Coronary artery (tissue), 2 donors: Measurements from ENCODE around the gene TMEM81.

Experiments used
- DNase-seq: peaks from one replicate; pipeline ENCODE4 v3.0.0-alpha.2; 2017; ENCODE audit warnings: low spot score
- H3K27ac ChIP-seq, 2 donors: fragments of 200-600 bp; sonication (generic); one replicate each; pipeline ENCODE4 v1.5.1; 2016 to 2019
- H3K4me3 ChIP-seq: fragments of 200-600 bp; sonication (generic); 2 replicates; pipeline ENCODE4 v1.5.1; 2016; ENCODE audit warnings: mild to moderate bottlenecking, moderate library complexity
- TF ChIP-seq, protein P1 (sequence below): fragments of 200-600 bp; sonication (generic); IDR thresholded peaks from one replicate; pipeline ENCODE4 v1.5.1; 2019; ENCODE audit warnings: antibody characterized with exemption

The TMEM81 gene

DNA sequence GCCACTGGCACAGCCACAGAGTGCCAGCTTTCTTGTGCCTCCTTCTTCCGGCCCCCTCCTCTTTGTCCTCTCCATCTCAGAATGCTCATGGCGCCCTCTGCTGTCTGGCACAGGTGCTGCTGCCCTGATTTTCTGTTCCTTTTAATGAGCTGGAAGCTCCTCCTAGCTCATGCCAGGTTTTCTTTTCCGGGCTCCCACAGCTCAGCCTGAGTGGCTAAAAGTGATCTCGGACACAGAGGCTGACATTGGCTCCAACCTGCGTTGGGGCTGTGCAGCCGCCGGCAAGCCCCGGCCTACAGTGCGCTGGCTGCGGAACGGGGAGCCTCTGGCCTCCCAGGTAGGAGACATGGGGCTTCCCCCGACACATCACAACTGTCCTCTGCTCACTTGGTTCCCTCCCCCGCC, 22.6 kb downstream of the TMEM81 start:
- DNase-seq: no peak
- Histone ChIP-seq H3K4me3 (no peak overlapping the region), H3K27ac (no peak overlapping the region)
- TF ChIP-seq, protein P1, sequence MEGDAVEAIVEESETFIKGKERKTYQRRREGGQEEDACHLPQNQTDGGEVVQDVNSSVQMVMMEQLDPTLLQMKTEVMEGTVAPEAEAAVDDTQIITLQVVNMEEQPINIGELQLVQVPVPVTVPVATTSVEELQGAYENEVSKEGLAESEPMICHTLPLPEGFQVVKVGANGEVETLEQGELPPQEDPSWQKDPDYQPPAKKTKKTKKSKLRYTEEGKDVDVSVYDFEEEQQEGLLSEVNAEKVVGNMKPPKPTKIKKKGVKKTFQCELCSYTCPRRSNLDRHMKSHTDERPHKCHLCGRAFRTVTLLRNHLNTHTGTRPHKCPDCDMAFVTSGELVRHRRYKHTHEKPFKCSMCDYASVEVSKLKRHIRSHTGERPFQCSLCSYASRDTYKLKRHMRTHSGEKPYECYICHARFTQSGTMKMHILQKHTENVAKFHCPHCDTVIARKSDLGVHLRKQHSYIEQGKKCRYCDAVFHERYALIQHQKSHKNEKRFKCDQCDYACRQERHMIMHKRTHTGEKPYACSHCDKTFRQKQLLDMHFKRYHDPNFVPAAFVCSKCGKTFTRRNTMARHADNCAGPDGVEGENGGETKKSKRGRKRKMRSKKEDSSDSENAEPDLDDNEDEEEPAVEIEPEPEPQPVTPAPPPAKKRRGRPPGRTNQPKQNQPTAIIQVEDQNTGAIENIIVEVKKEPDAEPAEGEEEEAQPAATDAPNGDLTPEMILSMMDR: peak; percentile 70

DNA sequence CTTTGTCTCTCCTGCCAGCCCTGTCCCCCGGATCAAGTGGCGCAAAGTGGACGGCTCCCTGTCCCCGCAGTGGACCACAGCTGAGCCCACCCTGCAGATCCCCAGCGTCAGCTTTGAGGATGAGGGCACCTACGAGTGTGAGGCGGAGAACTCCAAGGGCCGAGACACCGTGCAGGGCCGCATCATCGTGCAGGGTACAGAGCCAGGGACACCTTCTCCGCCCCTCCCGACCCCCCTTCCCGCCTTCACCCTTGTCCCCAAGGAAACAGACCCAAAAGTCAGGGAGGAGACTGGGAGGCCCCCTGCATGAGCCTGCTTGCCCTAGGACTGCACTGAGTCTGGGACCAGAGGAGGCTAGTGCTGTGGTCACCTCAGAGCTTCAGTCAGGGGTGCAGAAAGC, 23.0 kb downstream of the TMEM81 start:
- no peak overlapping the region for H3K4me3 ChIP-seq
- no peak for DNase-seq
- H3K27ac ChIP-seq: no peak overlapping the region

DNA sequence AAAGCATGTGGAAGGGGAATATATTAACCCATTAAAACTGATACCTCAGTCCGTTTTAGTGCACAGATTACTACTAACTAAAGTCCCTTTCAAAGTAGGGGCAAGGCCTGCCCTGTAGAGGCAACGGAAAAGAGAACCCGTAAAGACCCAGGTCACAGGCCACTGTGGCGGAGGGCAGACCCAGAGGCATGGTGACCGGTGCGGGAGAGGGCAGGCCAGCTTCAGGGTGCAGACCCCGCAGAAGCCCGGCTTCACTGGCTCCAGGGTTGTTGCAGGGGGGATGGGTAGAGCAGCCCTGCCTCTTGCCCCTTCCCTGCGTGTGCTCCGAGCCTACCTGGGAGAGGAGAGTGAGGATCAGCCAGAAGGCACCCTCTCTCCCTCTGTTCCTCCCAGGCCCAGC, 23.5 kb downstream of the TMEM81 start:
- no peak overlapping the region for H3K27ac ChIP-seq
- no peak for DNase-seq
- TF ChIP-seq, protein P1: no peak
- H3K4me3 ChIP-seq: no peak overlapping the region

More for the DNA sequence above, 23.0 kb downstream of the TMEM81 start:
- TF ChIP-seq, protein P1: no peak

DNA sequence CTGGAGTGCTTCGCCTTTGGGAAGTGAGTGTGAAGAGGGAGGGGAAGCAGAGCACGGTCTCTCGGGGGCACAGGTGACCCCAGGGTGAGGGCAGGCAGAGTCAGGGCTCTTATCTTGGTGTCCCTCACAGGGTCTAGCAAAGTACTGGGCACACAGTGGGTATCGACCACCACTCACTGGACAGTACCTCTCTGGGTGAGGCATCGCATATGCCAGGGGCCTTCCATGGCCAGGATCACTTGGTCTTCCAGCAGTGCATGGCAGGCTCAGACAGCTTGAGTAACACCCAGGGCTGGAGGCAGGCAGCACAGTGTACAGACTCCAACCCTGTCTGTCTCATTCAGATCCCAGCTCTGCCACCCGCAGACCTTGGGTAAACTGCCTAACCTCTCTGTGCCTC, 24.6 kb downstream of the TMEM81 start:
- Histone ChIP-seq H3K4me3 (no peak overlapping the region), H3K27ac (no peak overlapping the region)
- TF ChIP-seq, protein P1: no peak
- DNase-seq: no peak

DNA sequence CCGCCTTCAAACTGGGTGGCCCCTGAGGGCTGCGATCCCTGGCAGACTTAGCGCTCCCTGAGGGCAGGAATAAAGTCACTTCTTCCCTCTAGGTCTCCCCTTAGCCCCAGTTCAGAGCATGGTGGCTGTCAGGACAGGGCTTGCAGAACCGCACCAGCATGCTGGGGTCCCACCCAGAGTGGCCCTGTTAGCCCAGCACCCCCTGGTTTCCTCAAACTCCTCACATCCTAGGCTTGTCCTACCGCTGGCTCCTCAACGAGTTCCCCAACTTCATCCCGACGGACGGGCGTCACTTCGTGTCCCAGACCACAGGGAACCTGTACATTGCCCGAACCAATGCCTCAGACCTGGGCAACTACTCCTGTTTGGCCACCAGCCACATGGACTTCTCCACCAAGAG, 25.4 kb downstream of the TMEM81 start:
- no peak overlapping the region for H3K27ac ChIP-seq
- TF ChIP-seq, protein P1: no peak
- no peak for DNase-seq
- H3K4me3 ChIP-seq: no peak overlapping the region

DNA sequence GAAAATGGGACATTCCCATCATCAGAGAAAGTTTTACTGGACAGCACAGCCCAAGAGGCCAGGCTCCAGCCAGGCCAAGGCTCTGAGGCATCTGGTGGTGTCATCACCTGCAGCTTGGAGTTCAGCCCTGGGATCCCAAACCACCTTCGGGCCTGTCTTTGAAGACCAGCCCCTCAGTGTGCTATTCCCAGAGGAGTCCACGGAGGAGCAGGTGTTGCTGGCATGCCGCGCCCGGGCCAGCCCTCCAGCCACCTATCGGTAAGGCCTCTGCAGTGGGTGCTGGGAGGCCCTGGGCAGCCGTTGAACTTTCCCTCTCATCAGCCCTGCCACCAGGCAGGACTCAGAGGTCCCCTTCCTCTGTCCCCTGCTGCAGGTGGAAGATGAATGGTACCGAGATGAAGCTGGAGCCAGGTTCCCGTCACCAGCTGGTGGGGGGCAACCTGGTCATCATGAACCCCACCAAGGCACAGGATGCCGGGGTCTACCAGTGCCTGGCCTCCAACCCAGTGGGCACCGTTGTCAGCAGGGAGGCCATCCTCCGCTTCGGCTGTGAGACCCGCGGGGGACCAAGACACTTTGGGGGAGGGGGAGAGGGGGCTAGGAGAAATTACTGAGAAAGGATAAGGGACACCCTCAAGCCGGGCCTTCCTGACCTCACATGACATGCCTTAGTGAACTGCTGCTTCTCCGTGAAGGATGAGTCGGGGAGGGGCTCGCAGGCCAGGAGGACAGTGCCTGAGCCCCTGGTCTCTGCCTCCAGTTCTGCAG, 26.3 kb downstream of the TMEM81 start:
- H3K27ac ChIP-seq: no peak overlapping the region
- TF ChIP-seq, protein P1: no peak
- no peak for DNase-seq
- H3K4me3 ChIP-seq: no peak overlapping the region

DNA sequence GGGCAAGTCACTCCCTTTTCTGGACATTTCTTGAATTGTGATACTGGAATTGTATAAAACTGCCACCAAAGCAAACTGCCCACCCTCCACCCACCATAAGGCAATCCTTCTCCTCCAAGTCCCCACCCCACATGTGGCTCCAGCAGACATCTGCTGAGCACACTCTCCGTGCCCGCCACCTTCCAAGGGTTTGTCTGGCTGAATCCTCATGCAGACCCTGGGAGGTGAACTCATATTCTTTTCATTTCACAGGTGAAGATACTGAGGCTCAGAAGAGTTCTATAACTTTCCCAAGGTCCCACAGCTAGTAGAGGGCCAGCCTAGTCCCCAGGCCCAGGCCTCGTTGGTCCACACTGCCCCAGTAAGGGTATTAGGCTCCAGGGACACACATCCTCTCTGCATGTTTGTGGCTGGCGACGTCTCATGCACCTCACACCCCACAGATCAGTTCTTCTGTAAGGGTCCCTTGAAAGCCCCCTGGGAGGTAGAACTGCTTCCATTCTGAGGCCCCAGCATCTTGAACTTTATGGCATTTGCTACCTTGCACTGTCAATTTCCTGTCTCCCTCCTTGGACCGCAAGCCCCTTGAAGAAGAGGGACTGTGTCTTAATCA, 27.2 kb downstream of the TMEM81 start:
- H3K4me3 ChIP-seq: no peak overlapping the region
- TF ChIP-seq, protein P1: no peak
- no peak for DNase-seq
- H3K27ac ChIP-seq: no peak overlapping the region
